ENCODE measurements around the gene OR2C3. TPM values are rescaled to one million over a fixed set of nuclear protein-coding genes. Genes with fewer than 3 reads are reported as not detected.

Gene OR2C3
- total RNA-seq = 0.52 TPM

GRCh38 chr1:247536340-247536739 lies at the start of gene OR2C3:
TSS of gene OR2C3 (minus strand) at chr1:247536440. CDS start at chr1:247532511, 3,929 bp downstream.
- H3K27ac ChIP-seq (ENCODE audit: low read depth, low read length) = no peak within 1 kb of the TSS
- H3K9ac ChIP-seq (ENCODE audit: low read depth in 1 of 3, low read length in 3 of 3) = no peak within 1 kb of the TSS
- no peaks in the 10 kb centered on the region for H3K27me3 ChIP-seq (ENCODE audit: control insufficient read depth in 3 of 3, insufficient read depth in 3 of 3, low read length in 3 of 3)
- no peaks in the 10 kb centered on the region for H3K9me3 ChIP-seq (ENCODE audit: control insufficient read depth in 3 of 3, low read length in 3 of 3)
- no peaks in the 10 kb centered on the region for H3K4me1 ChIP-seq (ENCODE audit: control insufficient read depth in 3 of 3, insufficient read depth in 3 of 3, low read length in 3 of 3)
- H3K4me3 ChIP-seq (ENCODE audit: low read length in 3 of 3) = no peak within 1 kb of the TSS
- no peaks in the 10 kb centered on the region for H3K36me3 ChIP-seq (ENCODE audit: control insufficient read depth in 3 of 3, insufficient read depth in 3 of 3, low read length in 3 of 3)

- H3K27me3 ChIP-seq (ENCODE audit: control insufficient read depth in 3 of 3, insufficient read depth in 3 of 3, low read length in 3 of 3) = no peaks in the 10 kb centered on the region
Observed at GRCh38 chr1:247578946-247579460, 42.8 kb upstream of the OR2C3 start.

GRCh38 chr1:247576514-247576913 lies 40.3 kb upstream of the OR2C3 start:
- Histone ChIP-seq H3K27me3 (ENCODE audit: control insufficient read depth in 3 of 3, insufficient read depth in 3 of 3, low read length in 3 of 3) (no peaks in the 10 kb centered on the region), H3K9ac (ENCODE audit: low read depth in 1 of 3, low read length in 3 of 3) (no peak overlapping the region), H3K9me3 (ENCODE audit: control insufficient read depth in 3 of 3, low read length in 3 of 3) (no peaks in the 10 kb centered on the region), H3K4me3 (ENCODE audit: low read length in 3 of 3) (no peak overlapping the region), H3K36me3 (ENCODE audit: control insufficient read depth in 3 of 3, insufficient read depth in 3 of 3, low read length in 3 of 3) (no peaks in the 10 kb centered on the region), H3K27ac (ENCODE audit: low read depth, low read length) (no peak overlapping the region), H3K4me1 (ENCODE audit: control insufficient read depth in 3 of 3, insufficient read depth in 3 of 3, low read length in 3 of 3) (no peaks in the 10 kb centered on the region)

More at GRCh38 chr1:247578946-247579460, 42.8 kb upstream of the OR2C3 start:
- H3K4me3 ChIP-seq (ENCODE audit: low read length in 3 of 3) = no peak overlapping the region
- no peaks in the 10 kb centered on the region for H3K4me1 ChIP-seq (ENCODE audit: control insufficient read depth in 3 of 3, insufficient read depth in 3 of 3, low read length in 3 of 3)
- no peaks in the 10 kb centered on the region for H3K36me3 ChIP-seq (ENCODE audit: control insufficient read depth in 3 of 3, insufficient read depth in 3 of 3, low read length in 3 of 3)
- H3K9me3 ChIP-seq (ENCODE audit: control insufficient read depth in 3 of 3, low read length in 3 of 3) = no peaks in the 10 kb centered on the region
- no peak overlapping the region for H3K27ac ChIP-seq (ENCODE audit: low read depth, low read length)
- no peak overlapping the region for H3K9ac ChIP-seq (ENCODE audit: low read depth in 1 of 3, low read length in 3 of 3)

- Histone ChIP-seq H3K9ac (ENCODE audit: low read depth in 1 of 3, low read length in 3 of 3) (no peak overlapping the region), H3K27me3 (ENCODE audit: control insufficient read depth in 3 of 3, insufficient read depth in 3 of 3, low read length in 3 of 3) (no peaks in the 10 kb centered on the region), H3K36me3 (ENCODE audit: control insufficient read depth in 3 of 3, insufficient read depth in 3 of 3, low read length in 3 of 3) (no peaks in the 10 kb centered on the region), H3K27ac (ENCODE audit: low read depth, low read length) (no peak overlapping the region), H3K9me3 (ENCODE audit: control insufficient read depth in 3 of 3, low read length in 3 of 3) (no peaks in the 10 kb centered on the region), H3K4me3 (ENCODE audit: low read length in 3 of 3) (no peak overlapping the region), H3K4me1 (ENCODE audit: control insufficient read depth in 3 of 3, insufficient read depth in 3 of 3, low read length in 3 of 3) (no peaks in the 10 kb centered on the region)
Observed at GRCh38 chr1:247574664-247575063, 38.4 kb upstream of the OR2C3 start.

- H3K4me1 ChIP-seq (ENCODE audit: control insufficient read depth in 3 of 3, insufficient read depth in 3 of 3, low read length in 3 of 3) = no peaks in the 10 kb centered on the region
- no peaks in the 10 kb centered on the region for H3K9me3 ChIP-seq (ENCODE audit: control insufficient read depth in 3 of 3, low read length in 3 of 3)
- no peaks in the 10 kb centered on the region for H3K36me3 ChIP-seq (ENCODE audit: control insufficient read depth in 3 of 3, insufficient read depth in 3 of 3, low read length in 3 of 3)
- no peak overlapping the region for H3K9ac ChIP-seq (ENCODE audit: low read depth in 1 of 3, low read length in 3 of 3)
- no peaks in the 10 kb centered on the region for H3K27me3 ChIP-seq (ENCODE audit: control insufficient read depth in 3 of 3, insufficient read depth in 3 of 3, low read length in 3 of 3)
- no peak overlapping the region for H3K27ac ChIP-seq (ENCODE audit: low read depth, low read length)
- H3K4me3 ChIP-seq (ENCODE audit: low read length in 3 of 3) = no peak overlapping the region
Observed at GRCh38 chr1:247574236-247574635, 38.0 kb upstream of the OR2C3 start.

GRCh38 chr1:247562198-247562597 lies 26.0 kb upstream of the OR2C3 start:
- no peaks in the 10 kb centered on the region for H3K27me3 ChIP-seq (ENCODE audit: control insufficient read depth in 3 of 3, insufficient read depth in 3 of 3, low read length in 3 of 3)
- no peaks in the 10 kb centered on the region for H3K9me3 ChIP-seq (ENCODE audit: control insufficient read depth in 3 of 3, low read length in 3 of 3)
- no peak overlapping the region for H3K27ac ChIP-seq (ENCODE audit: low read depth, low read length)
- no peaks in the 10 kb centered on the region for H3K4me1 ChIP-seq (ENCODE audit: control insufficient read depth in 3 of 3, insufficient read depth in 3 of 3, low read length in 3 of 3)
- no peaks in the 10 kb centered on the region for H3K36me3 ChIP-seq (ENCODE audit: control insufficient read depth in 3 of 3, insufficient read depth in 3 of 3, low read length in 3 of 3)
- H3K9ac ChIP-seq (ENCODE audit: low read depth in 1 of 3, low read length in 3 of 3) = no peak overlapping the region
- no peak overlapping the region for H3K4me3 ChIP-seq (ENCODE audit: low read length in 3 of 3)

GRCh38 chr1:247561711-247562110 lies 25.5 kb upstream of the OR2C3 start:
- no peaks in the 10 kb centered on the region for H3K9me3 ChIP-seq (ENCODE audit: control insufficient read depth in 3 of 3, low read length in 3 of 3)
- H3K27ac ChIP-seq (ENCODE audit: low read depth, low read length) = no peak overlapping the region
- no peaks in the 10 kb centered on the region for H3K4me1 ChIP-seq (ENCODE audit: control insufficient read depth in 3 of 3, insufficient read depth in 3 of 3, low read length in 3 of 3)
- H3K36me3 ChIP-seq (ENCODE audit: control insufficient read depth in 3 of 3, insufficient read depth in 3 of 3, low read length in 3 of 3) = no peaks in the 10 kb centered on the region
- no peaks in the 10 kb centered on the region for H3K27me3 ChIP-seq (ENCODE audit: control insufficient read depth in 3 of 3, insufficient read depth in 3 of 3, low read length in 3 of 3)
- no peak overlapping the region for H3K4me3 ChIP-seq (ENCODE audit: low read length in 3 of 3)
- H3K9ac ChIP-seq (ENCODE audit: low read depth in 1 of 3, low read length in 3 of 3) = no peak overlapping the region

- Histone ChIP-seq H3K27ac (ENCODE audit: low read depth, low read length) (no peak overlapping the region), H3K9ac (ENCODE audit: low read depth in 1 of 3, low read length in 3 of 3) (no peak overlapping the region), H3K9me3 (ENCODE audit: control insufficient read depth in 3 of 3, low read length in 3 of 3) (no peaks in the 10 kb centered on the region), H3K4me1 (ENCODE audit: control insufficient read depth in 3 of 3, insufficient read depth in 3 of 3, low read length in 3 of 3) (no peaks in the 10 kb centered on the region), H3K36me3 (ENCODE audit: control insufficient read depth in 3 of 3, insufficient read depth in 3 of 3, low read length in 3 of 3) (no peaks in the 10 kb centered on the region), H3K4me3 (ENCODE audit: low read length in 3 of 3) (no peak overlapping the region), H3K27me3 (ENCODE audit: control insufficient read depth in 3 of 3, insufficient read depth in 3 of 3, low read length in 3 of 3) (no peaks in the 10 kb centered on the region)
Observed at GRCh38 chr1:247557926-247558674, 21.9 kb upstream of the OR2C3 start.

- Histone ChIP-seq H3K9ac (ENCODE audit: low read depth in 1 of 3, low read length in 3 of 3) (no peak overlapping the region), H3K27me3 (ENCODE audit: control insufficient read depth in 3 of 3, insufficient read depth in 3 of 3, low read length in 3 of 3) (peaks cover 0 to 3% (median 0%) of the 10 kb centered on the region in 3 donors), H3K4me1 (ENCODE audit: control insufficient read depth in 3 of 3, insufficient read depth in 3 of 3, low read length in 3 of 3) (no peaks in the 10 kb centered on the region), H3K36me3 (ENCODE audit: control insufficient read depth in 3 of 3, insufficient read depth in 3 of 3, low read length in 3 of 3) (no peaks in the 10 kb centered on the region), H3K9me3 (ENCODE audit: control insufficient read depth in 3 of 3, low read length in 3 of 3) (peaks cover 0 to 4% (median 0%) of the 10 kb centered on the region in 3 donors), H3K4me3 (ENCODE audit: low read length in 3 of 3) (no peak overlapping the region), H3K27ac (ENCODE audit: low read depth, low read length) (no peak overlapping the region)
Observed at GRCh38 chr1:247552231-247552630, 16.0 kb upstream of the OR2C3 start.

GRCh38 chr1:247551721-247552120 lies 15.5 kb upstream of the OR2C3 start:
- no peaks in the 10 kb centered on the region for H3K4me1 ChIP-seq (ENCODE audit: control insufficient read depth in 3 of 3, insufficient read depth in 3 of 3, low read length in 3 of 3)
- H3K27me3 ChIP-seq (ENCODE audit: control insufficient read depth in 3 of 3, insufficient read depth in 3 of 3, low read length in 3 of 3) = peaks cover 0 to 3% (median 0%) of the 10 kb centered on the region in 3 donors
- no peak overlapping the region for H3K4me3 ChIP-seq (ENCODE audit: low read length in 3 of 3)
- H3K9me3 ChIP-seq (ENCODE audit: control insufficient read depth in 3 of 3, low read length in 3 of 3) = peaks cover 0 to 4% (median 0%) of the 10 kb centered on the region in 3 donors
- no peak overlapping the region for H3K9ac ChIP-seq (ENCODE audit: low read depth in 1 of 3, low read length in 3 of 3)
- no peaks in the 10 kb centered on the region for H3K36me3 ChIP-seq (ENCODE audit: control insufficient read depth in 3 of 3, insufficient read depth in 3 of 3, low read length in 3 of 3)
- H3K27ac ChIP-seq (ENCODE audit: low read depth, low read length) = no peak overlapping the region

All from skeletal muscle tissue (tissue), 4 donors.